ENCODE measurements around the gene CLSTN1. TPM values are rescaled to one million over a fixed set of nuclear protein-coding genes. Genes with fewer than 3 reads are reported as not detected.

The CLSTN1 gene
- total and polyA plus RNA-seq, 2 of the 13 experiments (the other 11 are each of a cell fraction or from before 2014, with no cell fraction given), result 19.7 to 29.8 TPM

DNA sequence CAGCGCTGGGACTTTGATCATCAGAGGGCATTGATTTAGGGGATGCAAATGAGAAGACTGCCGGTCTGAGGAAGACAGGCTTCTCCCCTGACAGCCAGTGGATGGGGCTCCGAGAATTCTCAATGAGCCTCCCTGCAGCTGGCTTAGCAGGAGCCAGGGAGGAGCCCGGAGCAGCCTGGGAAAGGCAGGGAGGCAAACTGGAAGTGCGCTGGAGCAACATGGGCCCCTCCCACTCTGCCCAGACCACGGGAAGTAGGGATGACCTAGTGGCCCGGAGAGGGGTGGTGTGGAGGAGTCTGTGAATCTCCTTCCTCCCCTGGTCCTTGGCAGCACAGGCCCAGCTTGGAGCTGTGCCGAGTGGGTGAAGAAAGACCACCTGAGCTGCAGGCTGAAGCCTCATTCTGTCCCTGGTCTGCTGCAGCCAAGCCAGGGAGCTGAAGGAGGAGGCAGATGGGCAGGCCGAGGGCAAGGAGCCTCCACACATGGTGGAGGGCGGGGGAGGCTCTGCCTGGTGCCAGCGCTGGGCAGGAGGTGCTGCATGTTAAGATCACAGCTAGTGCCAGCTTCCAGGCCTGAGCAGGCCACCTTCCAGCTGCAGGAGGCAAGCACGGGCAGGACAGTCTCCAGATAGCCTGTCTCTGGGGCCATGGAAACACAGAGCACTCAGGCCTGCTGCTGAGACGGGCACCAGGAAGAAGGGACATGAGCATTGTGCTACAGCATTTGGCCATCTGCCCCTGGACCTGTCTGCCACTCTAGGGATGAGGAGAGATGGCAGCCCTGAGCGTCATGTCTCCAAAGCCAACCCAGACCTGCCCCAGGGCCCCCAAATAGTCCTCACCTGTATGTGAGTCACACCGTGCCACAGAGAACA, 12.2 kb upstream of the CLSTN1 start (continued):
- TF ChIP-seq, protein P1, sequence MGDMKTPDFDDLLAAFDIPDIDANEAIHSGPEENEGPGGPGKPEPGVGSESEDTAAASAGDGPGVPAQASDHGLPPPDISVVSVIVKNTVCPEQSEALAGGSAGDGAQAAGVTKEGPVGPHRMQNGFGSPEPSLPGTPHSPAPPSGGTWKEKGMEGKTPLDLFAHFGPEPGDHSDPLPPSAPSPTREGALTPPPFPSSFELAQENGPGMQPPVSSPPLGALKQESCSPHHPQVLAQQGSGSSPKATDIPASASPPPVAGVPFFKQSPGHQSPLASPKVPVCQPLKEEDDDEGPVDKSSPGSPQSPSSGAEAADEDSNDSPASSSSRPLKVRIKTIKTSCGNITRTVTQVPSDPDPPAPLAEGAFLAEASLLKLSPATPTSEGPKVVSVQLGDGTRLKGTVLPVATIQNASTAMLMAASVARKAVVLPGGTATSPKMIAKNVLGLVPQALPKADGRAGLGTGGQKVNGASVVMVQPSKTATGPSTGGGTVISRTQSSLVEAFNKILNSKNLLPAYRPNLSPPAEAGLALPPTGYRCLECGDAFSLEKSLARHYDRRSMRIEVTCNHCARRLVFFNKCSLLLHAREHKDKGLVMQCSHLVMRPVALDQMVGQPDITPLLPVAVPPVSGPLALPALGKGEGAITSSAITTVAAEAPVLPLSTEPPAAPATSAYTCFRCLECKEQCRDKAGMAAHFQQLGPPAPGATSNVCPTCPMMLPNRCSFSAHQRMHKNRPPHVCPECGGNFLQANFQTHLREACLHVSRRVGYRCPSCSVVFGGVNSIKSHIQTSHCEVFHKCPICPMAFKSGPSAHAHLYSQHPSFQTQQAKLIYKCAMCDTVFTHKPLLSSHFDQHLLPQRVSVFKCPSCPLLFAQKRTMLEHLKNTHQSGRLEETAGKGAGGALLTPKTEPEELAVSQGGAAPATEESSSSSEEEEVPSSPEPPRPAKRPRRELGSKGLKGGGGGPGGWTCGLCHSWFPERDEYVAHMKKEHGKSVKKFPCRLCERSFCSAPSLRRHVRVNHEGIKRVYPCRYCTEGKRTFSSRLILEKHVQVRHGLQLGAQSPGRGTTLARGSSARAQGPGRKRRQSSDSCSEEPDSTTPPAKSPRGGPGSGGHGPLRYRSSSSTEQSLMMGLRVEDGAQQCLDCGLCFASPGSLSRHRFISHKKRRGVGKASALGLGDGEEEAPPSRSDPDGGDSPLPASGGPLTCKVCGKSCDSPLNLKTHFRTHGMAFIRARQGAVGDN (CRISPR knock-in tag; IDR thresholded peaks at IDR 0.05), result peak; percentile 91
- TF ChIP-seq, protein P2, sequence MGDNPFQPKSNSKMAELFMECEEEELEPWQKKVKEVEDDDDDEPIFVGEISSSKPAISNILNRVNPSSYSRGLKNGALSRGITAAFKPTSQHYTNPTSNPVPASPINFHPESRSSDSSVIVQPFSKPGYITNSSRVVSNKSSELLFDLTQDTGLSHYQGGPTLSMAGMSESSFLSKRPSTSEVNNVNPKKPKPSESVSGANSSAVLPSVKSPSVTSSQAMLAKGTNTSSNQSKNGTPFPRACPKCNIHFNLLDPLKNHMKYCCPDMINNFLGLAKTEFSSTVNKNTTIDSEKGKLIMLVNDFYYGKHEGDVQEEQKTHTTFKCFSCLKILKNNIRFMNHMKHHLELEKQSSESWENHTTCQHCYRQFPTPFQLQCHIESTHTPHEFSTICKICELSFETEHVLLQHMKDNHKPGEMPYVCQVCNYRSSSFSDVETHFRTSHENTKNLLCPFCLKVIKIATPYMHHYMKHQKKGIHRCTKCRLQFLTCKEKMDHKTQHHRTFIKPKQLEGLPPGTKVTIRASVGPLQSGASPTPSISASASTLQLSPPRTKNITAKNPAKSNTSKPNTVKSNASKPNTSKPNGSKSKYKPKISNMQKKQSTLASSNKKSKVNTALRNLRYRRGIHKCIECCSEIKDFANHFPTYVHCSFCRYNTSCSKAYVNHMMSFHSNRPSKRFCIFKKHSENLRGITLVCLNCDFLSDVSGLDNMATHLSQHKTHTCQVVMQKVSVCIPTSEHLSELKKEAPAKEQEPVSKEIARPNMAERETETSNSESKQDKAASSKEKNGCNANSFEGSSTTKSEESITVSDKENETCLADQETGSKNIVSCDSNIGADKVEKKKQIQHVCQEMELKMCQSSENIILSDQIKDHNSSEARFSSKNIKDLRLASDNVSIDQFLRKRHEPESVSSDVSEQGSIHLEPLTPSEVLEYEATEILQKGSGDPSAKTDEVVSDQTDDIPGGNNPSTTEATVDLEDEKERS (CRISPR knock-in tag; IDR thresholded peaks at IDR 0.05), result no peak
- no peak for TF ChIP-seq ERF (CRISPR knock-in tag; IDR thresholded peaks at IDR 0.05)
- TF ChIP-seq FOXK1 (CRISPR knock-in tag; IDR thresholded peaks at IDR 0.05; ENCODE audit: borderline replicate concordance, low read depth), result no peak
- TF ChIP-seq XBP1 (CRISPR knock-in tag; IDR thresholded peaks at IDR 0.05), result no peak
- TF ChIP-seq NFIB (CRISPR knock-in tag; IDR thresholded peaks at IDR 0.05; ENCODE audit: borderline replicate concordance), result no peak
- TF ChIP-seq MED13 (CRISPR knock-in tag; IDR thresholded peaks at IDR 0.05), result no peak
- TF ChIP-seq, protein P3, sequence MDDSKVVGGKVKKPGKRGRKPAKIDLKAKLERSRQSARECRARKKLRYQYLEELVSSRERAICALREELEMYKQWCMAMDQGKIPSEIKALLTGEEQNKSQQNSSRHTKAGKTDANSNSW (CRISPR knock-in tag; IDR thresholded peaks at IDR 0.05; ENCODE audit: borderline replicate concordance), result 0 out of 2 replicates have a peak, but pooled peaks have one; percentile 53
- TF ChIP-seq, protein P4, sequence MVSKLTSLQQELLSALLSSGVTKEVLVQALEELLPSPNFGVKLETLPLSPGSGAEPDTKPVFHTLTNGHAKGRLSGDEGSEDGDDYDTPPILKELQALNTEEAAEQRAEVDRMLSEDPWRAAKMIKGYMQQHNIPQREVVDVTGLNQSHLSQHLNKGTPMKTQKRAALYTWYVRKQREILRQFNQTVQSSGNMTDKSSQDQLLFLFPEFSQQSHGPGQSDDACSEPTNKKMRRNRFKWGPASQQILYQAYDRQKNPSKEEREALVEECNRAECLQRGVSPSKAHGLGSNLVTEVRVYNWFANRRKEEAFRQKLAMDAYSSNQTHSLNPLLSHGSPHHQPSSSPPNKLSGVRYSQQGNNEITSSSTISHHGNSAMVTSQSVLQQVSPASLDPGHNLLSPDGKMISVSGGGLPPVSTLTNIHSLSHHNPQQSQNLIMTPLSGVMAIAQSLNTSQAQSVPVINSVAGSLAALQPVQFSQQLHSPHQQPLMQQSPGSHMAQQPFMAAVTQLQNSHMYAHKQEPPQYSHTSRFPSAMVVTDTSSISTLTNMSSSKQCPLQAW (CRISPR knock-in tag; IDR thresholded peaks at IDR 0.05), result peak; percentile 46; the same call in 1 of the 2 replicates
- TF ChIP-seq NFE2L1 (CRISPR knock-in tag; IDR thresholded peaks at IDR 0.05; ENCODE audit: borderline replicate concordance), result 0 out of 2 replicates have a peak, but pooled peaks have one; percentile 43
- no peak for TF ChIP-seq HNRNPLL (IDR thresholded peaks at IDR 0.05; ENCODE audit: low read depth, low read length, poor library complexity, severe bottlenecking)
- TF ChIP-seq ZNF598 (CRISPR knock-in tag; IDR thresholded peaks at IDR 0.05; ENCODE audit: borderline replicate concordance), result peak; percentile 48; the same call in 1 of the 2 replicates
- TF ChIP-seq ZSCAN21 (CRISPR knock-in tag; IDR thresholded peaks at IDR 0.05; ENCODE audit: borderline replicate concordance), result 0 out of 2 replicates have a peak, but pooled peaks have one; percentile 33
- no peak for TF ChIP-seq ZNF331 (CRISPR knock-in tag; IDR thresholded peaks at IDR 0.05)
- TF ChIP-seq, protein P5, sequence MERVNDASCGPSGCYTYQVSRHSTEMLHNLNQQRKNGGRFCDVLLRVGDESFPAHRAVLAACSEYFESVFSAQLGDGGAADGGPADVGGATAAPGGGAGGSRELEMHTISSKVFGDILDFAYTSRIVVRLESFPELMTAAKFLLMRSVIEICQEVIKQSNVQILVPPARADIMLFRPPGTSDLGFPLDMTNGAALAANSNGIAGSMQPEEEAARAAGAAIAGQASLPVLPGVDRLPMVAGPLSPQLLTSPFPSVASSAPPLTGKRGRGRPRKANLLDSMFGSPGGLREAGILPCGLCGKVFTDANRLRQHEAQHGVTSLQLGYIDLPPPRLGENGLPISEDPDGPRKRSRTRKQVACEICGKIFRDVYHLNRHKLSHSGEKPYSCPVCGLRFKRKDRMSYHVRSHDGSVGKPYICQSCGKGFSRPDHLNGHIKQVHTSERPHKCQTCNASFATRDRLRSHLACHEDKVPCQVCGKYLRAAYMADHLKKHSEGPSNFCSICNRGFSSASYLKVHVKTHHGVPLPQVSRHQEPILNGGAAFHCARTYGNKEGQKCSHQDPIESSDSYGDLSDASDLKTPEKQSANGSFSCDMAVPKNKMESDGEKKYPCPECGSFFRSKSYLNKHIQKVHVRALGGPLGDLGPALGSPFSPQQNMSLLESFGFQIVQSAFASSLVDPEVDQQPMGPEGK (CRISPR knock-in tag; IDR thresholded peaks at IDR 0.05), result peak; percentile 61

Data from HepG2 (cell line).